ENCODE results near the gene NEUROG3.
"Not testable (repeated sequence)": the region's sequence is repeated elsewhere in the genome, so short reads cannot be mapped to it uniquely, and the experiment has no call there.

Gene NEUROG3

GRCh38 chr10:69571618-69572158 is 1.5 kb downstream of the NEUROG3 start:
- no peak for DNase-seq

- no peak for DNase-seq
Measured at GRCh38 chr10:69570050-69570816, 3.0 kb downstream of the NEUROG3 start.

- DNase-seq = no peak
Measured at GRCh38 chr10:69569396-69569934, 3.8 kb downstream of the NEUROG3 start.

GRCh38 chr10:69568472-69569395 is 4.5 kb downstream of the NEUROG3 start:
- no peak for DNase-seq

- no peak for DNase-seq
Measured at GRCh38 chr10:69567920-69568319, 5.3 kb downstream of the NEUROG3 start.

GRCh38 chr10:69562731-69563254 is 10.4 kb downstream of the NEUROG3 start:
- DNase-seq = no peak

- no peak for DNase-seq
Measured at GRCh38 chr10:69559525-69559924, 13.7 kb downstream of the NEUROG3 start.

- no peak for DNase-seq
Measured at GRCh38 chr10:69558559-69558958, 14.7 kb downstream of the NEUROG3 start.

- no peak for DNase-seq
Measured at GRCh38 chr10:69554611-69555010, 18.6 kb downstream of the NEUROG3 start.

- DNase-seq = no peak
Measured at GRCh38 chr10:69553328-69553727, 19.9 kb downstream of the NEUROG3 start.

- no peak for DNase-seq
Measured at GRCh38 chr10:69552268-69552667, 21.0 kb downstream of the NEUROG3 start.

GRCh38 chr10:69549959-69550358 is 23.3 kb downstream of the NEUROG3 start:
- no peak for DNase-seq

GRCh38 chr10:69541463-69541862 is 31.8 kb downstream of the NEUROG3 start:
- DNase-seq = no peak

GRCh38 chr10:69538461-69538860 is 34.8 kb downstream of the NEUROG3 start:
- DNase-seq = no peak

GRCh38 chr10:69537449-69537848 is 35.8 kb downstream of the NEUROG3 start:
- DNase-seq = no peak

GRCh38 chr10:69536521-69536920 is 36.7 kb downstream of the NEUROG3 start:
- not testable (repeated sequence) for DNase-seq

GRCh38 chr10:69533658-69534057 is 39.6 kb downstream of the NEUROG3 start:
- DNase-seq = no peak

- no peak for DNase-seq
Measured at GRCh38 chr10:69527961-69528360, 45.3 kb downstream of the NEUROG3 start.
